ENCODE results near the gene SLC19A3. TPM values are rescaled to one million over a fixed set of nuclear protein-coding genes. Genes with fewer than 3 reads are reported as not detected.
"Not testable (repeated sequence)": the region's sequence is repeated elsewhere in the genome, so short reads cannot be mapped to it uniquely, and the experiment has no call there.

Gene SLC19A3
- total RNA-seq, 1 donor from 2014 or later: 0.14 TPM

- no peak overlapping the region for H3K4me2 ChIP-seq (ENCODE audit: low read length)
- H3K9ac ChIP-seq (ENCODE audit: low read length): no peak overlapping the region
- H3K27me3 ChIP-seq (ENCODE audit: insufficient read depth, low read length): no peaks in the 10 kb centered on the region
- FAIRE-seq (no peak), DNase-seq (ENCODE audit: low read depth) (peak; percentile 38)
- TF ChIP-seq EZH2 (IDR thresholded peaks at IDR 0.05; ENCODE audit: insufficient read depth, low read length): no peak
- TF ChIP-seq CTCF (IDR thresholded peaks at IDR 0.05; ENCODE audit: insufficient read depth, low read depth, low read length): no peak
- Mint-ChIP-seq H3K4me3 (ENCODE audit: unreplicated experiment) (no peak overlapping the region), H3K4me1 (ENCODE audit: low read depth, unreplicated experiment) (peaks cover 12% of the 10 kb centered on the region), H3K27me3 (ENCODE audit: low read depth, unreplicated experiment) (no peaks in the 10 kb centered on the region), H3K9me3 (ENCODE audit: unreplicated experiment) (no peaks in the 10 kb centered on the region), H3K36me3 (ENCODE audit: low read depth, unreplicated experiment) (no peaks in the 10 kb centered on the region), H3K27ac (ENCODE audit: unreplicated experiment) (peak overlapping the region; percentile 75)
- no peak overlapping the region for H3K4me3 ChIP-seq (ENCODE audit: insufficient read depth, low read depth, low read length)
- no peaks in the 10 kb centered on the region for H3K36me3 ChIP-seq (ENCODE audit: insufficient read depth, low read length)
- H3K4me1 ChIP-seq (ENCODE audit: insufficient read depth, low read length): no peaks in the 10 kb centered on the region
- H4K20me1 ChIP-seq (ENCODE audit: insufficient read depth, low read length): no peaks in the 10 kb centered on the region
- no peaks in the 10 kb centered on the region for H3K79me2 ChIP-seq (ENCODE audit: insufficient read depth, low read length)
- peak overlapping the region; percentile 56 for H2AFZ ChIP-seq (ENCODE audit: low read depth, low read length)
- H3K9me3 ChIP-seq (ENCODE audit: insufficient read depth, low read depth, low read length): no peaks in the 10 kb centered on the region
- H3K27ac ChIP-seq (ENCODE audit: low read depth, low read length): no peak overlapping the region
Observed at GRCh38 chr2:227759411-227760118, 41.7 kb upstream of the SLC19A3 start.

- not testable (repeated sequence) for H3K9ac ChIP-seq (ENCODE audit: low read length); H3K27me3 Mint-ChIP-seq (ENCODE audit: low read depth, unreplicated experiment); DNase-seq (ENCODE audit: low read depth); H3K36me3 Mint-ChIP-seq (ENCODE audit: low read depth, unreplicated experiment); H3K4me1 Mint-ChIP-seq (ENCODE audit: low read depth, unreplicated experiment); H3K4me3 Mint-ChIP-seq (ENCODE audit: unreplicated experiment); H3K36me3 ChIP-seq (ENCODE audit: insufficient read depth, low read length); H2AFZ ChIP-seq (ENCODE audit: low read depth, low read length); H3K4me2 ChIP-seq (ENCODE audit: low read length); H3K4me1 ChIP-seq (ENCODE audit: insufficient read depth, low read length); H3K27ac Mint-ChIP-seq (ENCODE audit: unreplicated experiment); H3K79me2 ChIP-seq (ENCODE audit: insufficient read depth, low read length); H3K9me3 Mint-ChIP-seq (ENCODE audit: unreplicated experiment); H3K4me3 ChIP-seq (ENCODE audit: insufficient read depth, low read depth, low read length); H3K27ac ChIP-seq (ENCODE audit: low read depth, low read length); H3K9me3 ChIP-seq (ENCODE audit: insufficient read depth, low read depth, low read length); H3K27me3 ChIP-seq (ENCODE audit: insufficient read depth, low read length); FAIRE-seq; H4K20me1 ChIP-seq (ENCODE audit: insufficient read depth, low read length)
Observed at GRCh38 chr2:227756261-227756660, 38.4 kb upstream of the SLC19A3 start.

GRCh38 chr2:227748079-227748478 lies 30.3 kb upstream of the SLC19A3 start:
- no peak overlapping the region for H3K9ac ChIP-seq (ENCODE audit: low read length)
- H3K4me3 Mint-ChIP-seq (ENCODE audit: unreplicated experiment): no peak overlapping the region
- H3K27ac ChIP-seq (ENCODE audit: low read depth, low read length): no peak overlapping the region
- DNase-seq (ENCODE audit: low read depth): no peak
- H3K4me1 ChIP-seq (ENCODE audit: insufficient read depth, low read length): no peaks in the 10 kb centered on the region
- no peaks in the 10 kb centered on the region for H3K36me3 Mint-ChIP-seq (ENCODE audit: low read depth, unreplicated experiment)
- no peaks in the 10 kb centered on the region for H3K9me3 ChIP-seq (ENCODE audit: insufficient read depth, low read depth, low read length)
- H3K27me3 Mint-ChIP-seq (ENCODE audit: low read depth, unreplicated experiment): peaks cover 2% of the 10 kb centered on the region
- TF ChIP-seq EZH2 (IDR thresholded peaks at IDR 0.05; ENCODE audit: insufficient read depth, low read length): no peak
- H3K4me1 Mint-ChIP-seq (ENCODE audit: low read depth, unreplicated experiment): no peaks in the 10 kb centered on the region
- H2AFZ ChIP-seq (ENCODE audit: low read depth, low read length): no peak overlapping the region
- H3K27ac Mint-ChIP-seq (ENCODE audit: unreplicated experiment): no peak overlapping the region
- H3K9me3 Mint-ChIP-seq (ENCODE audit: unreplicated experiment): no peaks in the 10 kb centered on the region
- H3K79me2 ChIP-seq (ENCODE audit: insufficient read depth, low read length): no peaks in the 10 kb centered on the region
- H3K4me3 ChIP-seq (ENCODE audit: insufficient read depth, low read depth, low read length): no peak overlapping the region
- H3K27me3 ChIP-seq (ENCODE audit: insufficient read depth, low read length): no peaks in the 10 kb centered on the region
- H3K36me3 ChIP-seq (ENCODE audit: insufficient read depth, low read length): no peaks in the 10 kb centered on the region
- no peak overlapping the region for H3K4me2 ChIP-seq (ENCODE audit: low read length)
- no peak for FAIRE-seq
- no peaks in the 10 kb centered on the region for H4K20me1 ChIP-seq (ENCODE audit: insufficient read depth, low read length)

Data from astrocyte (in vitro differentiated cells and primary cell).